NCI-H82 treated with DMSO at 0.1 percent for 48 hours (cell line): ENCODE measurements around the gene TH.
"Not testable (repeated sequence)": the region's sequence is repeated elsewhere in the genome, so short reads cannot be mapped to it uniquely, and the experiment has no call there.

ENCODE experiments used
- DNase-seq: peaks from one replicate; lab custom pipeline; 2025; ENCODE audit not compliant: unreplicated experiment; lab: John Stamatoyannopoulos, UW

The TH gene

DNA sequence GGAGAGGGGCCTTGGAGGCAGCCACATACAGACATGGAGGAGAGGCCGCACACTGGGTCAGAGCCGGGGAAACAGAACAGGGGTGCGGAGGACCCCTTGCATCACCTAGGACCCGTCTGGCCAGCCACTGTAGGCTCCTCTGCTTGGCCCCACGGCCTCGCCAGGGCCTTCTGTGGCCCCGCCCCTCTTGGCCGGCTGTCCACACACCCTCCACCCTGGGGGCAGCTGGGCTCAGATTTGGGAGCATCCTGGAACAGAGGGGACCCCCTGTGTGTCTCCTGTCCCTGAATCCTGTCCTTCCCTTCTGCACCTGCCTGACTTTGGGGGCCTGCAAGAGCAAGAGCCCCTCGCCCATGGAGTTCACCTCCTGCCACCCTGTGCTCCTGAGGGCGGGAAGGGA, 7.9 kb upstream of the TH start:
- DNase-seq, result no peak

DNA sequence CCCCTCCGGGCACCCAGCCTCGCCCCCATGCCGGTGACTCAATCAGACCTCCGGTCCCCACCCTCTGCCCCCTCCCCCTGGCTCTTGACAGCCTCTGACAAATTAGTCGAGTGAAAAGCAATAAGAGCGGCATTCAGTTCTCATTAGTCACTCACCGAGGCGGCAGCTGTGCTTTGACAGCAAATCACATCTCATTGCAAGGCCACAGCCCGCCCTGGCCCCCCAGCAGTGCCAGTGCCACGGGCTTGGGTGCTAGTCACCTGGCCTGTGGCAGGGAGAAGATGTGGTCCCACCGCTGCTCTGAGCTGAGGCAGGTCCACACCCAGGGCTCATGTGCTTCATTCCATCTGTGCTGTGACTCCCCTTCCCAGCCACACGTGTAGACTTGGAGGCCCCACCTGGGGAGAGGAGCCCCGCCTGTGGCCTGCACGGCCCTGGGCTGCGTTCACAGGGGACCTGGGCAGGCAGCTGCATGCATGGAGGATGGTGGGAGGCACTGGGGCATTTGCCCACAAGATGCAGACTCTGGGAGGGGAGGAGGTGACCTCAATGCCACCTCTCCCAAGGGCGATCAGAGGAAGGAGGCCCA, 7.4 kb upstream of the TH start:
- no peak for DNase-seq

DNA sequence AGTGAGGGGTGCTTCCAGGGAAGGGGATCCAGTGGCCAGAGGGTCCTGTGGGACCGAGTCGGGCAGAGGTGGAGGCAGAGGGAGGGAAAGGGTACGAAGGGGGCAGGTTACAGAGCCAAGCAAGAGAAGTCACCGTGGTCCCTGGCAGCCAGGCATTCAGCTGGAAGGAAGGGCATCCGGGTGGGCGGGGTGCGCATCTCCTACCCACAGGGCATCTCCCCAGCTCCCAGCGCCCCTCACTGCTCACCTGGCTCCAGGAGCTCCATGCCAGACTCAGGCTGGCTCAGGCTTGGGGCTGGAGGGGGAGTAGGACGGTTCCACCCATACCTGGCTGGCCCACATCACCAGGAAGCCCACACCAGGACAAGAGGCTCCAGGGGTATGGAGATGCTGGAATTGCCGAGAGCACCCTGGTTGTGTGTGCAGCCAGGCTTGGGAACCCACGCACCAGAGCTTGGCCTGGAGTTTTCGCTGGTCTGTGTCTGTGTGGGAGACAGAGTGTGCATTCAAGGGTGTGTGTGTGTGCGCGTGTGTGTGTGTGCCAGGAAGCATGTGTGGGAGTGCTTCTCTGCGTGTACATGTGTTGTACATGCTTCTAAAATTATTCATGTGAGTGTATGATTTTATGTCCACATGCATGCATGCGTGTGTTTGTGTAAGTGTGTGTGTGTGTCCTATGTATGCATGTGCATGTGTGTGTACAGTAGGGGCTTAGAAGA, 6.6 kb upstream of the TH start:
- not testable (repeated sequence) for DNase-seq

DNA sequence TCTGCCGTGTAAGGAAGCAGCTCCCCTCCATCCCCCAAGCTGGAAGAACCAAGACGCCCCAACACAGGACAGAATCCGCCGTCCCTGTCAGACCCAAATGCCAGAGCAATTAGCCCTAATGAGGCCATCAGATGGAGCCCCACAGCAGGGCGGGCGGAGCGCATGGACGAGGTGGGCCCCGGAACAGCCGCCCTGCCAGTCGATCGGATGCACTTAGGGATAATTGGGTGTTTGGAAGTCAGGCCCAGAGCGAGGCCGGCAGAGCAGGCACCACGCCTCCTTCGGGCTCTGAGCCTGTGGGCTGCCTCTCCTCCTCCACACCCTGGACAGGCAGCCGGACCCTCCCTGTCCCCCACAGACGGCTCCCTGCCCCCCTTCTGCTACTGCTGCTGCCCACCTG, 5.5 kb upstream of the TH start:
- DNase-seq, result no peak

DNA sequence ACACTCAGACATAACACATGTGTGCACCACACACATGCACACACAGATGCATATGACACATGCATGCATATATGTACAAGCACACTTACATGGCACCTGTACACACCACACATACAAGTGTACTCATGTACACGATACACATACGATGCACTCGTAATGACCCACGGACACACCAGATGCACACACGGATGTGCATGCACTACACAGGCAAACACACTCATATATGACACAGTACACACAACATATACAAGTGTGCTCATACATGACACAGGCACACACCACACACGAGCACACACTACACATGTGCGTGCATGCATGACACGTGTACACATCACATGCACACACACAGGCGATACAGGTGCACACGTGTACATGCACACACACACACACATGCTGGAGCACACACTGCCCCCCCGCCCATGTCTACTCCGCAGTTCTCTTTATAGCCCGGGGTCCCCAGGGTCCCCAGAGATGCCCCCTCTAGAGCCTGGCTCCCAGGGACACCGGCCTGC, 4.8 kb upstream of the TH start:
- DNase-seq, result no peak

DNA sequence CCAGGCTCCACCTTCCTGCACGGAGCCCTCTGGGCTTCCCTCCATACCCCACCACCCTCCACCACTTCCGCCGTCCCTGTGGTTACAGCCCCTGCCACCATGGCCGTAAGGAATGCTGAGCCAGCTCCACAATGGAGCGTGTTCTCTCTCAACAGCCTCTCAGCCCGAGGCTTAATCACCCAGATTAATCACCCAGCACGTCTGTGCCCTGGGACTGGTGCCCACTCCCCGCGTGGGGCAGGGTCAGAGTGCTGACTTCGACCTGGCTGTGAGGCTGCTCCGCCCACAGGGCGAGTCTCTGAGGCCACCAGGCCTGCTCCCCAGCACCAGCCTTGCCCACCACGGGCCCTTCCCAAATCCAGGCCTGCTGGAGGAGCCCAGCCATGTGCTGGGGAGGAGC, 4.0 kb upstream of the TH start:
- no peak for DNase-seq

DNA sequence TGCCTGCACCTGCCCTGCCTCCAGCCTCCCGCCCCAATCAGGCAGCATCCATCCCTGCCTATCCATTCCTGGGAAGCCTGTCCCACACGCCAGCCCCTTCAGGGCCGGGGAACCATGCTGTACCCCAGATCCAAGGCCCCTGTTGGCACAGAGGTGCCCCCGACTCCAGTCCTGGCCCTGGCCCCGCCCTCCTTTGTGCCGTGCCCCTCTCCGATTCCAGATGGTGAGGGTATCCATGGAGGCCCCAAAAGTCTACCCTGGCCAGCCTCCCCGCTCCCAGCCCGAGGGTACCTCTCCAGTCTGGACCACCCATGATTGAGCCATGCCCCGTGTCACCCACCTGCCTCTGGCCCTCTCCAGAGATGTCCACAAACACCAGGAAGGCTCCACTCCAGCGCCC, 2.7 kb upstream of the TH start:
- DNase-seq, result no peak

DNA sequence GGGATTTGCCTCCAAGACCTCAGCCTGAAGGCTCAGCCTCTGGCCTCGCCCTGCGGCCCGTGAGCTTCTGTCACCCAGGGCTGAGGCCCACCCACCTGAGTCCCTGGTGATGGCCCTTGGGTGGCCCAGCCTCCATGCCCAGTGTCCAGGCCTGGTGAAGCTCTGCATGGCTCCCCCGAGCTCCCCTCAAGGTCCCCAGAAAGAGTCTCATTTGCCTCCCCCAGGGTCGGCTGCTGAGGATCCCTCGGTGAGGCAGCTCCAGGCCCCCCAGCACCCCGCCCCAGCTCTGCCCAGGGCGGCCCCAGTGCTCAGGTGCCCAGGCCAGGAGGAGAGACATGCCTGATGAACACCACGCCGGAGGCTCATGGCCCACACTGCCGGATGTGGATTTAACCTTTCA, 2.1 kb upstream of the TH start:
- DNase-seq, result no peak

DNA sequence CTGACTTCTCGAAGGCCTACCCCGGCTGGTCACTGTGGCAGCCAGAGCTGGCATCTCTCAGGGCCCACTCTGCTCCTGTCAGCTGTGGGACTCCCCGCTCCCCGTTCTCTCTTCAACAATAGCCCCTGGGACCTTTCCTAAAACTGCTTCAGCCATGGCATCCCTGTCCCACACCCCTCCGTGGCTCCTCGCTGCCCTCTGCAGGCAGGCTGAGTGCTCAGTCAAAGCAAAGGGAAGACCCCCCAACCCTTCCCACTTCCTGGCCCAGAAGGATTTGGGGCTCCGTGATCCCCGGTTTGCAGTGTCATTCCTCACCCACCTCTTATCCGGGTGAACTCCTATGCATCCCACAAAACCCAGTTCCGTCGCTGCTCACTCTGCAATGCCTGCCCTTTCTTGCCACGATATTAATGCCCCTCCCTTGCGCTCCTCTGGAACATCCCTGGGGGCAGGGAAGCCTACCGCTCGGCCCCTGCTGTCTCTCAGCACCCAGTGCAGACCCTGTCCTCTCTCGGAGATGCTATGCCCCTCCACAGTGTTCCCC, 1.6 kb upstream of the TH start:
- no peak for DNase-seq

DNA sequence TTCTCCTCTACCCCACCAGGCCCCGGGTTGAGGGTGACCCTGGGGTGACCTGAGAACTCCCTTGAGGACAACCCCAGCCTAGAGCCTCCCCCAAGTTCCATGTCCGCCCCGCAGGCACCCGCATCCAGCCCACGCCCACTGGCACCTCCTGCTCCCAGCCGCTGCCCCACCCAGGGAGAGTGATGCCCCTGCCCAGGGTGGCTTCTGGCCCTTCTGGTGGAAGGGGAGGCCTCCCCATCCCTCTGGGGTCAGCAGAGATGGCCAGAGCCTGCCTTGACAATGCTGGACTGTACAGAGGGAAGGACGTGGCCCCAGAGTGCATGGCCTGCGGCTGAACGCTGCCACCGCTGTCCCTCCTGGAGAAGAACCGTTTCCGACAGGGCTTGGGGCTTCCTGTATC, 1.1 kb upstream of the TH start:
- no peak for DNase-seq

DNA sequence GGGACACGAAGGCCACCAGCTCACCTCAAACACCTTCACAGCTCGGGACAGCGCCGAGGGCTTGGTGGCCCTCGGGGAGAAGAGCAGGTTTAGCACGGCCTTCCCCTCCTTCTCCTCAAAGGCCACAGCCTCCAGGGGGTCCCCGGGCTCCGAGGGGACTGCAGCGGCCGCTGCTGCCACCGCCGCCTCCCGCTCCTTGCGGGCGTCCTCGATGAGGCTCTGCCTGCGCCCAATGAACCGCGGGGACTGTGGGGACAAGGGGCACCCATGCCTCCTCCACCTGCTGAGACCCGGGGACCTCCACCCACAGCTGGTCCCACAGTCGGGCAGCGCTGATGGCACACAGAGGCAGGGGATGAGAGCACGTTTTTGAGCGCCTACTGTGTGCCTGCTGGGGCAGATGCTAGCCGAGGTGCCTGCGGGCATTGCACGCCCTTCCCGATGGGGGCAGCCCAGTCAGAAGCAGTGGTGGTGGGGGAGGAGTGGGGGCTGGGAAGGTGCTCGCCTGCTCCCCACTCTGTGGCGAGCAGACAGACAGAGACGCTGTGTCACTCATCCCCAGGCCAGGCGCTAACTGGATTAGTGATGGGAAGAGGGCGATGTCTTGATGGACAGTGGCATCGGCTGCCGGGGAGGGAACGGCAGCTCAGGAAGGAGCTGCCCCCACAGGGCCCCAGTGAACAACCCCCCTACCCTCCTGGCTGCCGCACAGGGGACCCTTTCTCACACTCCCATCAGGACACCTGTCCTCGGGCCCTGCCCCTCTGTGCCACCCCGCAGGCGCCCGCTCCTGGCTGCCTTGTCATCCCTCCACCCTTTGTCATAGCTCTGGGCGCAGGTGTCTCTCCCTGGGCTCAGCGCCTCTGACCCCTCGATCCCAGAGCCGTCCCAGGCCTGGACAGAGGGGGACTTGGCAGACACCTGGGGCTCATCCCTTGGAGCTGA, 1.7 kb downstream of the TH start:
- DNase-seq, result no peak

DNA sequence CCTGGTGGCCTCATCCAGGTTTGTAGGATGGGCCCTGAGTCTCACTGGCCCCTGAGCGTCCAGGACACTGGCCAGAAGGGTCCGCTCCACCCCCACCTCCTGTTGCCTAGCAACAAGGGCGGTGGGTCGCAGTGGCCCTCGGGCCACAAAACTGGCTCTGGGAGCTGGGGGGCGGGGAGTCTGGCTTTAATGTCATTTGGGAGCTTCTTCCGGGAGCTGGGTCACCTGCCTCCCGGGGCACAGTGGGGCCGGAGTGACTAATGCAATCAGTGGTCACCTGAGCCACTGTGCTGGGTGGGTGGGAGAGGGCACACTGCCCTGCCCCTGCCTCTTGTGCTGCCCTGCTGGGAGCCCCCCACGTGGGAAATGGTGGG, 2.6 kb downstream of the TH start:
- no peak for DNase-seq

DNA sequence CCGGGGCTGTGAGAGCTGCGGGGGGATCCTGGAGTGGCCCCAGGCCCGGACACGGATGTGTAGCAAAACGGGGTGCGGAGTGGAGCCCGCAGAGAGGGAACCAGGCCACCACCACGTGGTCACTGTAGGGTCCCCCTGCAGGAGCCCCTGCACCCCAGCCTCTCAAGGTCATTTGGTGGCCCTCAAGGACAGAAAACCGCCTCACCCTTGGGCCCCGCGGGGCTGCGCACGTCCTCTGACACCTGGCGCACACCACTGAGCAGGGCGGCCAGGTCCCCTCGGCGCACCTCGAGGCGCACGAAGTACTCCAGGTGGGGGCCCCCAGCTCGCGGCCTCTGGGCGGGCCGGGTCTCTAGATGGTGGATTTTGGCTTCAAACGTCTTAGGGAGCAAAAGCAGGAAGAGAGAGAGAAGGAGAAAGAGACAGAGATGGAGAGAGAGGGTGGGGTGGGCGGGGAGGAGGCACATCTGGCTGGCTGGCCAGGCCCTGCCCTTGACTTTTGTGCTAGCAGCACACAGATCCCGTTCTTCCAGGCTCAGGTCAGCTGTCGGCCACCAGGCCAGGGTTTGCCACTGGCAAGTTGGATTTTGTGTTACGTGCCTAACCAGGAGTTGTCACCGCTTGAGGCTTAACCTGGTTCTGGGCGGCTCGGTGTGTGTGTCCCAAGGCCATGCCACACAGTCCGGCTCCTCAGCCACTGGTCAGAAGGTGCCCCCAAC, 3.2 kb downstream of the TH start:
- DNase-seq, result no peak

DNA sequence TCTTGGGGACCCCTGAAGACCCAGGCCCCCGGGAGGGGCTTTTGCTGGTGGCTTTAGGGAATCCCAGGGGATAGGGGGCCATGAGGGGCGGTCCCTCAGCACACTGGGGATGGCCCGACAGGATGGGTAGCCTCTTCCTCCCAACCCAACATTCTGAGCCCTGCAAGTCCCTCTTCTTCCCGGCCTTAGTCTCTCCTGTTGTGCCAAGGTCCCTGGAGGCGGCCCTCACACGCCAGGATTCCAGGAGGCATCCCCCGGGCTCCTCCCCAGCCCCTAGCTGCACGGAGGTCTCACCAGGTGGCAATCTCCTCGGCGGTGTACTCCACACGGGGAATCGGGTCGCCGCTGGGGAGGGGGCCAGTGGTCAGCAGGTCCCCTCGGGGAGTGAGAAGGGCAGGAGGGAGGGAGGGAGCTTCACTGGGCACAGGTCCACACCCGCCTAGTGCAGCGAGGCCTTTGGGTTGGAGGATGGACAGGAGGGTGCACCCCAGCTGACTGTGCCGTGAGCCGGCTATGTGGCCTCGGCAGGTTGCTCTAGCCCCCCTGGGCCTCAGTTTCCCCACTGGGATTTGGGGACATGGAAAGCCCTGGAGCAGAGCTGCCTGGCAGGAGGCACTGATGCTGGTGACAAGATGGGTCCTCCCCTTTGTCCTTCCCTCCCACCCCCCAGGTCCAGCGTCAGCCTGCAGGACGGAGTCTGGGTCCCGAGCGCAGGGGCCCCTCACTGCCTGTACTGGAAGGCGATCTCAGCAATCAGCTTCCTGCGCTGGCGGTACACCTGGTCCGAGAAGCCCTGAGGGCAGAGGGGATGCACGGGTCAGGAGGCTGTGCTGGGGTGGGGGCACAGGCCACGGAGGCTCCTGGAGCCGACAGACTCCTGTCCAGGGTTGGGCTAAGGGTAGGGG, 4.2 kb downstream of the TH start:
- no peak for DNase-seq

DNA sequence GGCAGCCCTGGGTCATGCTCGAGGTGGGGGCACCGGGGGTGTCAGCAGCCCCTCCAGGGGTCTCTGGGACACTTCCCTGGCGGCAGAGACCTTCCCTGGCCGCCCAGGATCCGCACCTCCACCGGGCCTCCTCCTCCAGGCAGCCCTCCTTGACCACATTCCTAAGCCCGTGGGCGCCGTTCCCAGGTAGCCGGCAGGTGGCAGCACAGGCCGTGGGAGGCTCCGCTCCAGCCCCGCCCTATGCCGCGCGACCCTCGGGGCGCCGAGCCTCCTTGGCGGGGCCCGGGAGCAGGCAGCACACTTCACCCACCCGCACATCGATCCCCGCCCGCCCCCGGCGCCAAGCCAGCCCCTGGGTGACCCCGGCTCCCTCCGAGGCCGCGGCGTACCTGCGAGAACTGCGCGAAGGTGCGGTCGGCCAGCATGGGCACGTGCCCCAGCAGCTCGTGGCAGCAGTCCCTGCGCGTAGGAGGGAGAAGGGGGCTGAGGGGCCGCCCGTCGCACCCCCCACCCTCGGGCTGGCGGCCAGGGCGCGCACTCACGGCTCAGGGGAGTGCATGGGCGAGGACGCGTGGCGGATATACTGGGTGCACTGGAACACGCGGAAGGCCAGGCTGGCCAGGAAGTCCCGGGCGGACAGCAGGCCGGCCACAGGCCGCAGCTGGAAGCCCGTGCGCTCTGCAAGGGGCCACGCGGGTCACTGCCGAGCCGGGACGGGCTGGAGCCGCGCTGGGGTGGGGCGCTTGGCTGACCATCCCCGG, 5.3 kb downstream of the TH start:
- DNase-seq, result no peak

DNA sequence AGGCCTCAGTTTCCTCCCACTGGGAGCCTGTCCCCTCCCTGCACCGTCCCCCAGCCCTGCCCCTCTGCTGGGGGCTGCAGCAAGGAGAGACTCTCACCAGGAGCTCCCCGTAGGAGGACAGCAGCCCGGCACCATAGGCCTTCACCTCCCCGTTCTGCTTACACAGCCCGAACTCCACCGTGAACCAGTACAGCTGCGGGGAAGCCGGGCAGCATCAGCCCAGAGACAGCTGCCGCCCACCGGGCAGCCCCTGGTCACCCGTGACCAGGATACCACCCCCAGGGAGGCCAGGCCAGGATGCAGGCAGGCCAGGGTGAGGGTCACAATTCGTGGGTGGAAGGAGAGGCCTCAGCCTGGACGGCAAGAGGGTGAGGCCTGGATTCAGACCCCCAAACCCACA, 6.0 kb downstream of the TH start:
- no peak for DNase-seq

DNA sequence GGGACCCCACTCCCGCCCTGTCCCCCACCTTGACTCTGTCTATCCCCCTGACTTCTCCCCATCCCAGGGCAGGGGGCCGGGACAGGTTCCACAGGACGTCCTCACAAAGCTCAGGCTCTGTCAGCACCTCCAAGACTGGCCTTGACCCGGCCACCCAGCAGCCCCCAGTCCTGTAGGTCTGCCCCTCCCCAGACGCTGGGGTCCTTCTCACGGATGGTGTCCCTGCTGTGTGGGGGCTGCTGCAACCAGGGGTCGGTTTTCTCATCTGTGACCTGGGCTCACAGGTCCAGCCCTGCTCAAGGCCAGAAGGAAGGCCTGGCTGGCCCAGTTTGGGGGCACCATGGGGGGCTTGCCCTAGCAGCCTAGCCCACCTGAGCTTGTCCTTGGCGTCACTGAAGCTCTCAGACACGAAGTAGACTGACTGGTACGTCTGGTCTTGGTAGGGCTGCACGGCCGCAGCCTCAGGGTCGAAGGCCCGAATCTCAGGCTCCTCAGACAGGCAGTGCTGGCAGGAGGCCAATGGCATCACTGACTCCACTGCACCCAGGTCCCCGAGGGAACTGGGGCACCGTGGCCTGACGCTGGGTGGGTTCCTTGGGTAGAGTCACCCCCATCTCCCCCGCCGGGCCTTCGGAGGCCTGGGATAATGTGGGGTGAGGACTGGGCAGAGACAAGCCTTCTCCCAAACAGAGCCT, 6.6 kb downstream of the TH start:
- no peak for DNase-seq

DNA sequence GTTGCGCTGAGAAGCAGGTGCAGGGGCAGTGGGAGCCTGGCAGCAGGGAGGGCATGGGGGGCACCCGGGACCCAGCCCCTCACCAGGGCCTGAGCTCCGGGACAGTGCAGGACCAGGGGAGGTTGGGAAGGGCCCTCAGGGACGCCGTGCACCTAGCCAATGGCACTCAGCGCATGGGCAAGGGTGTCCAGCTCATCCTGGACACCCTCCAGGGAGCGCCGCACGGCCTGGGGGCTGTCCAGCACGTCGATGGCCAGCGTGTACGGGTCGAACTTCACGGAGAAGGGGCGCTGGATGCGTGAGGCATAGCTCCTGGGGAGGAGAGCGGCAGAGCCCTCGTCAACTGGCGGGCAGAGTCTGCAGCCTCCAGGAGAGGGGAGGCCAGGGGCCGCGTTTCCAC, 7.5 kb downstream of the TH start:
- no peak for DNase-seq
